Choroid plexus epithelial cell (primary cell): ENCODE measurements around the gene ATP1A2.

ENCODE experiments used
- DNase-seq: peaks from one replicate; pipeline ENCODE4 v3.0.0-alpha.2; 2010; ENCODE audit warnings: low read depth
- H3K4me3 ChIP-seq: 2 replicates; pipeline ENCODE4 v1.5.1; 2011; ENCODE audit warnings: low read depth, mild to moderate bottlenecking, control low read depth, low read length, moderate library complexity
- CTCF ChIP-seq: conservative IDR thresholded peaks from 2 replicates; pipeline ENCODE4 v1.5.1; 2011; ENCODE audit warnings: low read depth, mild to moderate bottlenecking, control low read depth, inconsistent platforms, low read length, moderate library complexity

The ATP1A2 gene

DNA sequence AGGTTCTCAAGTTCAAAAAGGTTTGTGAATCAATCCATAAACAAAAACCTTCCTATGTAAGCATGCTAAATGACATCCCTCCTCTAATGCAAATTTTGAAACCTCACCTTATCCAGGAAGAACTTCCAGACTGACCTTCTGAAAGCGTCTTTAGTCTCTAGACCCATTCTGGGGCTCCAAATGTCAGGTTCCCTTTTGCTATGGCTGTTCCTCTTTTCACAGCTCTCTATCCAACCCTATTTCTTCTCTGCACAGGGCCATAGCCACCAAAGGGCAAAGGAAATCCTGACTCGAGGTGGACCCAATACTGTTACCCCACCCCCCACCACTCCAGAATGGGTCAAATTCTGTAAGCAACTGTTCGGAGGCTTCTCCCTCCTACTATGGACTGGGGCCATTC is 39.2 kb downstream of the ATP1A2 start:
- DNase-seq: no peak

GRCh38 chr1:160156361-160156760 is 40.8 kb downstream of the ATP1A2 start:
- no peak overlapping the region for H3K4me3 ChIP-seq
- TF ChIP-seq CTCF: no peak
- DNase-seq: no peak

More for the DNA sequence above, 39.2 kb downstream of the ATP1A2 start:
- TF ChIP-seq CTCF: no peak
- H3K4me3 ChIP-seq: no peak overlapping the region

GRCh38 chr1:160157174-160157573 is 41.6 kb downstream of the ATP1A2 start:
- TF ChIP-seq CTCF: no peak
- no peak for DNase-seq
- no peak overlapping the region for H3K4me3 ChIP-seq

DNA sequence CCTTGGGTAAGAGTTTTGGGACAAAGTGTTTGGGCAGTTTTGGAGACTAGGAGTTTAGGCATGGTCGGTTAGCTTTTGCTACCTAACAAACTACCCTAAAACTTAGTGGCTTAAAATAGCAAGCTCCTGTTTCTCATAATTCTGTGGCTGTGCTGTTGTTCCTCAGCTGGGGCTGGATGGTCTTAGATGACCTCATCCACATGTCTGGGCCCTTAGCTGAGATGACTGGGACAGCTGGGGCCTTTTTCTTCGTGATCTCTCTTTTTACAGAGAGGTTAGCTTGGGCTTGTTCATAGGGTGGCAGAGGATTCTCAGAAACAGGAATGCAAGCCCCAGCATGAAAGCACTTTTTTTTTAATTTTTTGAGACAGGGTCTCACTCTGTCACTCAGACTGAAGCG is 42.5 kb downstream of the ATP1A2 start:
- no peak overlapping the region for H3K4me3 ChIP-seq
- DNase-seq: no peak
- no peak for TF ChIP-seq CTCF

DNA sequence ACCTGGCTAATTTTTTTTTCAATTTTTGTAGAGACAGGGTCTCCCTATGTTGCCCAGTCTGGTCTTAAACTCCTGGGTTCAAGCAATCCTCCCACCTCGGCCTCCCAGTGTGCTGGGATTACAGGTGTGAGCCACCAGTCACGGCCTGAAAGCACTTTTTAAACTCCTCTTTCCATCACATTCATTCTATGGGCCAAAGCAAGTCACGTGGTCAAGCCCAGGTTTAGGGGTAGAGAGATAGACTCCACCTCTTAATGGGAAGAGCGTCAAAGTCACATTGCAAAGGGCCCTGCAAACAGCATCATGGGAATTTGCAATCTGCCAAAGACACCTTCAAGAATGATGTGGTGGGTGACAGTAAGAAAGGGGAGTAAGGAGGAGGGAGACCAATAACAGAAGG is 43.0 kb downstream of the ATP1A2 start:
- no peak for DNase-seq
- no peak for TF ChIP-seq CTCF

DNA sequence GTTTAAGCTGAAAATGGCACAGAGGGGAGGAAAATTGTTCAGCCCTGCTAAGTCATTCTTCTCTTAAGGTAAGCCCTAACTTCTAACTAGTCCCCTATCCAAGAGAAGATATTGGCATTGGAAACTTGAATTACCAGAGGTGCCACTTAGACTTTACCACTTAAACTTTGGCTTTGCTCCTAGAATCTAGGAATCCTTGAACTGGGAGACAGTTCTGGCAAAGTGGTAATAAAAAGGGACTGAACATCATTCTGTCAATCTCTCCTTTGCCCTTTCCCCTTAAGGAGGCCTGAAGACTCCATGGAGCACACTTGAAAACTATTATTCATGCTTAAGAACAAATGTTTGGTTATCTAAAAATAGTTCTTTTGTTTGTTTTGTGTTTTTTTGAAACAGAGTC is 44.3 kb downstream of the ATP1A2 start:
- no peak for DNase-seq
- no peak overlapping the region for H3K4me3 ChIP-seq
- no peak for TF ChIP-seq CTCF

More for the DNA sequence above, 43.0 kb downstream of the ATP1A2 start:
- H3K4me3 ChIP-seq: no peak overlapping the region

- peak; percentile 69 for DNase-seq
- H3K4me3 ChIP-seq: no peak overlapping the region
- peak; percentile 75 for TF ChIP-seq CTCF
Observed at GRCh38 chr1:160161965-160162705, 46.6 kb downstream of the ATP1A2 start.
